Activated CD4-positive, alpha-beta T cell treated with anti-CD3 and anti-CD28 coated beads for 36 hours (primary cell): Measurements from ENCODE around the gene TENM3. TPM values are rescaled to one million over a fixed set of nuclear protein-coding genes. Genes with fewer than 3 reads are reported as not detected.
"Not testable (repeated sequence)": the region's sequence is repeated elsewhere in the genome, so short reads cannot be mapped to it uniquely, and the experiment has no call there.

Experiments
- ATAC-seq: fragments of 200-7000 bp; cut with Tn5 transposase; one replicate; pipeline ENCODE4 v1.10.0; 2021; ENCODE audit warnings: mild to moderate bottlenecking, moderate library complexity
- CTCF ChIA-PET: fragments of 350-600 bp; sonication (Branson Sonifier 250); formaldehyde crosslinking; loops from one replicate; lab custom pipeline; 2021; ENCODE audit warnings: antibody characterized with exemption; lab: Charles Lee
- POLR2A ChIA-PET: fragments of 350-600 bp; sonication (Branson Sonifier 250); formaldehyde crosslinking; loops from one replicate; lab custom pipeline; 2021; ENCODE audit warnings: antibody characterized with exemption, inconsistent platforms; lab: Charles Lee
- DNase-seq: peaks from one replicate; pipeline ENCODE4 v3.0.0-alpha.2; 2020
- H3K27ac Mint-ChIP-seq: one replicate; pipeline ENCODE4 v1.8.0; 2021; ENCODE audit warnings: mixed read lengths
- H3K27me3 Mint-ChIP-seq: one replicate; pipeline ENCODE4 v1.8.0; 2021; ENCODE audit warnings: mixed read lengths
- H3K36me3 Mint-ChIP-seq: one replicate; pipeline ENCODE4 v1.8.0; 2021; ENCODE audit warnings: low read depth, mixed read lengths
- H3K4me1 Mint-ChIP-seq: one replicate; pipeline ENCODE4 v1.8.0; 2021; ENCODE audit warnings: mixed read lengths
- H3K4me3 Mint-ChIP-seq: one replicate; pipeline ENCODE4 v1.8.0; 2021; ENCODE audit warnings: mild to moderate bottlenecking, moderate library complexity, mixed read lengths
- H3K9me3 Mint-ChIP-seq: one replicate; pipeline ENCODE4 v1.8.0; 2021; ENCODE audit warnings: low read depth, mixed read lengths
- intact Hi-C, 2 experiments: fragments of 100-400 bp; cut with DNase I in 1 of 2; cut with micrococcal nuclease in 1 of 2; formaldehyde crosslinking; loops; one replicate each; pipeline versions ENCODE4 v1.14.2 to v1.15.1; 2022 to 2024; cut with DNase I, micrococcal nuclease
- total RNA-seq, 2 experiments: library from RNA; stranded (reverse); gene quantifications; one replicate each; pipeline ENCODE4 v1.2.3, GENCODE V29; 2021

TENM3 gene
- total RNA-seq, result not detected

DNA sequence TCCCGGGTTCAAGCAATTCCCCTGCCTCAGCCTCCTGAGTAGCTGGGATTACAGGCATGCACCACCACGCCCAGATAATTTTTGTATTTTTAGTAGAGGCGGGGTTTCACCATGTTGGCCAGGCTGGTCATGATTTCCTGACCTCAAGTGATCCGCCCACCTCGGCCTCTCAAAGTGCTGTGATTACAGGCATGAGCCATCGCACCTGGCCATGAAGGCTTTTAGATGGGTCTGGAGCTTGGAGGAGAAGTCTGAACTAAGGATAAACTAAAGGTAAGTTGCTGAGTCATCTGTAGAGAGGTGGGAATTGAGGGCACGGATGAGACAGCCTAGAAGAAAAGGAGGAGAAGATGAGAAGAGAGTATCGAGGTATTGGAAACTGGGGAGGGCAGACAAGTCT is at the start of gene TENM3:
TENM3 (plus strand) TSS at position 199 of the 400 bp plus-strand sequence. CDS start 80,619 bp downstream, outside the sequence.
- POLR2A ChIA-PET, H3K4me1 Mint-ChIP-seq, H3K9me3 Mint-ChIP-seq, ATAC-seq, intact Hi-C loops, H3K4me3 Mint-ChIP-seq, DNase-seq, H3K36me3 Mint-ChIP-seq, H3K27ac Mint-ChIP-seq, H3K27me3 Mint-ChIP-seq, CTCF ChIA-PET: not testable (repeated sequence)

DNA sequence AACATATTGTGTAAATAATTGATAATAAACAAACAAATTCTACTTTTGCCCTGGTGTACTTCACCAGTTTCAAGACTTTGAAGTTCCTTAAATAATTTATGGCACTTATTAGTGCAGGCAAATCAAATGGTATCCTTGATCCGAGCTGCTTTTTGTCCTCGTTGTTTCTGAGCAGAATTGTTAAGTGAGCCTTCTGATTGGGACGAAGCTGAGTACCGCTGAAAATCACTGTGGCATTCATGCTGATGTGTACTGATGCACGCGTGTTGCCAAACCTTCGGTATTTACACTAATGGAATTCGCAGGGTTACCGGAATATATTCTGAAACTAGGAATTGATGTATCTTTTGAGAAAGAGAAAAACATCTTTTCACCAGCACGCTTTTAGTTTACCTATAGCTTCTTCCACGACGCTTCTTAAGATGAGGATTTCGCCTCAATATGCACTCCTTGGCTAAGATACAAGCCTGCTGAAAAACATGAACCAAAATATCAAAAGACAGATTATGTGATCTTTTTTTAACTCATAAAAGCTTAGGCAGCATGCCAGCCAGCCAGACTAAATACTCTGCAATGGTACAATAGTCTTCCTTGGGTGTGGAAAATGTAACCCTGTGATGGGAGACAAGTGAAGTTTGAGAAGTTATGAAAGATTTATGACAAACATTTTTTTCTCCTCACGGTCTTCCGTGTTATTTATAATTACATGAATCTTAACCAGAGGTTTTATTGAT is 48.9 kb upstream of the TENM3 start:
- H3K4me3 Mint-ChIP-seq, result no peak overlapping the region
- H3K9me3 Mint-ChIP-seq, result no peaks in the 10 kb centered on the region
- DNase-seq (no peak), ATAC-seq (no peak)
- POLR2A ChIA-PET, result no interaction called here
- intact Hi-C loops, result no loop called here
- CTCF ChIA-PET, result no interaction called here
- H3K36me3 Mint-ChIP-seq, result no peaks in the 10 kb centered on the region
- H3K4me1 Mint-ChIP-seq, result no peaks in the 10 kb centered on the region
- no peaks in the 10 kb centered on the region for H3K27me3 Mint-ChIP-seq
- H3K27ac Mint-ChIP-seq, result no peak overlapping the region

DNA sequence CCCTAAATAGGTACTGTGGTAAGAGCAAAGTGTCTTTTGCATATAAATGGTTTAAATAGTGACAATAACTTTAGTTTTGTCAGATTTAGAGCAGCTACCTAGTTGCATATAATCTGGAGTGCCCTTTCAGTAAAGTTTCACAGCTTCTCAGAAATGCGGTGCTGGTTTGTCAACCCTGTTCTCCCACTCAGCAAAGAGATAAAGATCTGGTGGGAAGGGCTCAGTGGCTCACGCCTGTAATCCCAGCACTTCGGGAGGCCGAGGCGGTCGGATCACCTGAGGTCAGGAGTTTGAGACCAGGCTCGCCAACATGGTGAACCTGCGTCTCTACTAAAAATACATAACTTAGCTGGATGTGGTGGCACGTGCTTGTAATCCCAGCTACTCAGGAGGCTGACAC is 45.6 kb upstream of the TENM3 start:
- POLR2A ChIA-PET, result no interaction called here
- intact Hi-C loops, result no loop called here

DNA sequence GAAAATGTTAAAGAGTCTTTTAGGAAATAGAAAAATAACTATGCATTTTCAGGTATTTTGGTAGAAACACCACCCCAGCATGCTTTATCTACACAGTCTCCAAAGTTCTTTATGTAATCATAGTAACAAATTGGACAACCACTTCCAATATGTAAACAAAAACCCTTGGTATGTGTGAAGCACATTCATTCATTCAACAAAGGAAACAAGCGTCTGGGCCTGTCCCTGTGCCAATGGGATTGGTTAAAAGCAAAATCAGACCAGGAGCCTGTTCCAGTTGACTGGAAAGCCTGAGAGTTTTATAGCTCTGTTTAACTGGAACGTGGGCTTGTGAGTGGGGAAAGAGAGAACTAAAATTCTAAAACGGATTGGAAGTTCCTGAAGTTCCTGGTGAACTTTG is 41.3 kb upstream of the TENM3 start:
- H3K27ac Mint-ChIP-seq, result no peak overlapping the region

More for the DNA sequence above, 45.6 kb upstream of the TENM3 start:
- Mint-ChIP-seq H3K27me3 (no peaks in the 10 kb centered on the region), H3K36me3 (no peaks in the 10 kb centered on the region), H3K4me1 (no peaks in the 10 kb centered on the region), H3K9me3 (no peaks in the 10 kb centered on the region), H3K27ac (no peak overlapping the region), H3K4me3 (no peak overlapping the region)
- CTCF ChIA-PET, result no interaction called here
- ATAC-seq (no peak), DNase-seq (no peak)

DNA sequence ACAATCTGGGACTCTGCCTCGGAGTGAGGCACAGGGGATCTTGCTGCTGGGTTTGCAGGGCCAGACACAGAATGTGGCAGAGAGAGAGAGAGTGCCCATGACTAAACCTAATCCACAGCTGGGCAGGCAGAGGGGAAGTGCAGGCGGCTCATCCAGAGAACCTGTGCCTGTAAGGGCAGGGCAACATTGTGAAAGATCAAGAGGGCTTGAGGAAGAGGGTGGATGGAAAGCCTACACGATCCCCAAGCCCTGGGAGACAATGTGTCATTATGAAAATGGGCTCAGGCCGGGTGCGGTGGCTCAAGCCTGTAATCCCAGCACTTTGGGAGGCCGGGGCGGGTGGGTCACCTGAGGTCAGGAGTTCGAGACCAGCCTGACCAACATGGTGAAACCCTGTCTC is 40.6 kb upstream of the TENM3 start:
- no peak for DNase-seq
- Mint-ChIP-seq H3K9me3 (no peaks in the 10 kb centered on the region), H3K27me3 (no peaks in the 10 kb centered on the region), H3K4me3 (no peak overlapping the region), H3K4me1 (no peaks in the 10 kb centered on the region), H3K27ac (no peak overlapping the region), H3K36me3 (no peaks in the 10 kb centered on the region)
- POLR2A ChIA-PET, result no interaction called here
- CTCF ChIA-PET, result no interaction called here
- no peak for ATAC-seq
- intact Hi-C loops, result no loop called here

More for the DNA sequence above, 41.3 kb upstream of the TENM3 start:
- ChIA-PET CTCF (no interaction called here), POLR2A (no interaction called here)
- no peak for ATAC-seq
- no peak for DNase-seq
- no peaks in the 10 kb centered on the region for H3K9me3 Mint-ChIP-seq
- H3K4me1 Mint-ChIP-seq, result no peaks in the 10 kb centered on the region
- H3K36me3 Mint-ChIP-seq, result no peaks in the 10 kb centered on the region
- H3K4me3 Mint-ChIP-seq, result no peak overlapping the region
- H3K27me3 Mint-ChIP-seq, result no peaks in the 10 kb centered on the region
- intact Hi-C loops, result no loop called here

DNA sequence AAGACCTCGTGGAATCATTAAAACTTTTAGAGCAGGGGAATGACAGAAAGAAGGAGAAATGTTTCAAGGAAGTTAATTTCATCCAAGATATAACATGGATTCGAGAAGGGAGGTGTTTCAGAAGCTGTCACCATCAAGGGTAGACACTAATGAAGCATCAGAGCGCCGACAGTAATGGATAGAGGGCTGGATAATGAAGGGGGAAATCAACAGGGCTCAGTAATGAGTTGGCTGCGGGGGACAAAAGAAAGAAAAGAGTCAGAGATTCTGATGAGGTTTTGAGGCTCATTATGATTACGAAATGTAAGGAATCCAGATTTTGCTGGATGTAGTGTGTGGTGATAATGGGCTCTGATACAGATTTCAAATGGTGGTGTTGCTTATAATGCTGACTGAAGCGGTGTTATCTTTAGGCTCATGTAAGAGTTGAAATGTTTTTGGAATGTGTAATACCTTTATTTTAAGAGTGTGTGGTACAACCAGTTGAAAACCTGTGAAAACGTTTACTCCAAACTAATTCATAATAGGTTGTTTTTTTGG is 39.3 kb upstream of the TENM3 start:
- no peaks in the 10 kb centered on the region for H3K9me3 Mint-ChIP-seq
- no peak for ATAC-seq

DNA sequence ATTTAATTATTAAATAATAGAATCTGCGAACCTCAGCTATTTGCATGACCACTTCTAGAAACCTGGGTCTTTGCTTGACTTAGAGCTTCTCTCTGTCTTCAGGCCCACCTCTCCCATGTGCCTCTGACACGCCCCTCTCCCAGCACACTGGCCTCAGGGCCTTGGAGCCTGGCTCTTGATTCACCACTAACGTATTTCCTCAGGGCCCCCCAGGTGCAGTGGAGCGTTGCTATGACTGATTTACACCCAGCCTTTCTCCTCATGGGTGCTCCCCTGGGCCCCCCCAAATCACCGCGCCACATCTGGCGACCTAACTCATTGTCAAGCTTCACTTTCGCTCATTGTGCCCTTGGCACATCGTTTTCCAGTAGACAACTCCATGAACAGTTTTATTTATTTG is 37.9 kb upstream of the TENM3 start:
- no peak overlapping the region for H3K27ac Mint-ChIP-seq
- no peak for ATAC-seq
- DNase-seq, result no peak
- H3K4me3 Mint-ChIP-seq, result no peak overlapping the region
- CTCF ChIA-PET, result no interaction called here
- no peaks in the 10 kb centered on the region for H3K4me1 Mint-ChIP-seq
- H3K36me3 Mint-ChIP-seq, result no peaks in the 10 kb centered on the region
- H3K9me3 Mint-ChIP-seq, result no peaks in the 10 kb centered on the region
- intact Hi-C loops, result no loop called here
- H3K27me3 Mint-ChIP-seq, result no peaks in the 10 kb centered on the region
- POLR2A ChIA-PET, result no interaction called here

More for the DNA sequence above, 39.3 kb upstream of the TENM3 start:
- Mint-ChIP-seq H3K4me1 (no peaks in the 10 kb centered on the region), H3K27ac (no peak overlapping the region), H3K4me3 (no peak overlapping the region), H3K27me3 (no peaks in the 10 kb centered on the region), H3K36me3 (no peaks in the 10 kb centered on the region)
- no peak for DNase-seq
- intact Hi-C loops, result no loop called here
- ChIA-PET POLR2A (no interaction called here), CTCF (no interaction called here)

DNA sequence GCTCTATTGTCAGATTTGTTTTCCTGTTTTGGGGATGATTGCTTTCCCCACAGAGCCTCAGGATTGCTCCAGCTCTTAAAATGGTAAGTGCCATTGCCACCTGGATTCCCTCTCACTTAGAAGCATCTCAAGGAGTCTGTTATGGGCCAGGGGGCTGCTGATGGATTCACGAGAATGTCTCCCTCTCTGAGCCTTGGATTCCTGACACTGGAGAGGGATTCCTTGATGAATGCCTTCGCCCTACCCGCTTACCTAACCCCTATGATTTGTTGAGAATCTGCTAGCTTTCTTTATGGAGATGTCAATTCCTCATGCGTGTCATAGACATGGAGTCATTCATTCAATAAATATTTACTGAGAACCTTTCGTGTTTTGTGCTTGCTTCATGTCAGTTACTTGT is 36.9 kb upstream of the TENM3 start:
- intact Hi-C loops, result no loop called here
- Mint-ChIP-seq H3K27me3 (no peaks in the 10 kb centered on the region), H3K36me3 (no peaks in the 10 kb centered on the region), H3K4me1 (no peaks in the 10 kb centered on the region), H3K27ac (no peak overlapping the region), H3K4me3 (no peak overlapping the region), H3K9me3 (no peaks in the 10 kb centered on the region)
- CTCF ChIA-PET, result no interaction called here
- DNase-seq (no peak), ATAC-seq (no peak)
- POLR2A ChIA-PET, result no interaction called here

DNA sequence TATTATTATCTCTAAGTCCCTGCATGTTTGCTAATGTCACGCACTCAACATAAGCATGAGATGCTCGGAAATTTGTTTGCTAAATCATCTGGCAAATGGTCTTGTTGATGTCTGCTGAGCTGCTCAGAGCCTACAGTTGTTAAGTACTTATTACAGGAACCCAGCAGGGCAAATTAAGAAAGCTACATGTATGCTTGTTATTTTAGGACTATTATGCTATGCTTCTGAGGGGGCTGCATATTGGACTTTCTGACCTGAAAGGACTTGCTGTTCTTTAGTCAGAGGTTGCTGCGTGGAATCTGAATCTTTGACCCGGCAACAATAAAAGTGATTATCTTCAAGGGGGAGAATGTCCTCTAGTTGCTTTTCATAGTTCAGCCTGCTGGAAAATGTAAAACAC is 36.3 kb upstream of the TENM3 start:
- DNase-seq, result no peak
- Mint-ChIP-seq H3K27ac (no peak overlapping the region), H3K27me3 (no peaks in the 10 kb centered on the region), H3K9me3 (no peaks in the 10 kb centered on the region), H3K4me1 (no peaks in the 10 kb centered on the region), H3K36me3 (no peaks in the 10 kb centered on the region), H3K4me3 (no peak overlapping the region)
- intact Hi-C loops, result no loop called here
- no peak for ATAC-seq
- POLR2A ChIA-PET, result no interaction called here
- CTCF ChIA-PET, result no interaction called here

DNA sequence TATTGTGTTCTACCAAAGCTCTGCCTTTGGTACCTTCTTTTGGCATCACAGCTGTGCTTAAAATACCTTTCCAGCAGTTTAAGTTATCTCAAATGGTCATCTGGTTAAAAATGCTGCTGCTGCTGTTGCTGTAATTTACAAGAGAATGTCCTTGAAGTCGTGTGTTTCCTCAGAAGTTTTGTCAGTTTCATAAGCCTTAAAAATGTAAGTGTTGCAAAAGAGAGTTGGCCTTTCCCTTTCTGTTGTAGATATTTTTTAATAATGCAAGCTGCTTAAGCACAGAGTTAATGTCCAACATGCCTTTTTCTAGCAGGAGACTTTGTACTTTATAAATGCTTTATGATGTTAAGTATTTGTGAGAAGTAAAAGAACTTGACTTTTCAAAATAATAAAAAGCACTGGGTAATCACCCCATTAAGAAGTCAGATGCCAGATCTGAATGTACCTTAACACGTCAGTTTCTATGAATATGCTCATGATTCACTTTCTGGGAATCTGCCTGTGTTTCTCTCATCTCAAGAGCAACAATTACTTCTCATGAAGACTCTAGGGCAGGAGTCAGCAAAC is 35.3 kb upstream of the TENM3 start:
- ChIA-PET CTCF (no interaction called here), POLR2A (no interaction called here)
- Mint-ChIP-seq H3K27me3 (no peaks in the 10 kb centered on the region), H3K4me3 (no peak overlapping the region), H3K36me3 (no peaks in the 10 kb centered on the region), H3K27ac (no peak overlapping the region), H3K9me3 (no peaks in the 10 kb centered on the region), H3K4me1 (no peaks in the 10 kb centered on the region)
- ATAC-seq (no peak), DNase-seq (no peak)
- intact Hi-C loops, result no loop called here

DNA sequence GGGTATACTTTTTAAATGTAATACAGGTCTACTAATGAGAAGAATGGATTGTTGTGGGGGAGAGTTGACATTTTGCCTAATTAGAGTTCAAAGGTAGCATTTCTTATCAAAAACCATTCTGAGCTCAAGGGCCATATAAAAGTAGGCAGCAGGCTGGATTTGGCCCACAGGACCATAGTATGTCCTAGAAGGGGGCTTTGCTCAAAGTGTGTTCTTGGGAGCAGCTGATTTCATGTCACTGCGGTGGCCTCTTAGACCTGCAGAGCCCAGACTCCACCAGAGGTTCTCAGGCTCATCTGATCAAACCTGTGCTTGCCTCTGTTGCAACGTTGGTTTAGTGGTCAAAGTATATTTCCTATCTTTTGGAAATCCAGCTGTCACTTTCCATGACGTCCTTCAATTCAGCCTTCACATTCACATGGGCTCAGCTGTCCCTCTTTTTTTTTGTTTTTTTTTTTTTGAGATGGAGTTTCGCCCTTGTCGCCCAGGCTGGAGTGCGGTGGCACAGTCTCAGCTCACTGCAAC is 34.6 kb upstream of the TENM3 start:
- Mint-ChIP-seq H3K4me3 (no peak overlapping the region), H3K4me1 (no peaks in the 10 kb centered on the region), H3K9me3 (no peaks in the 10 kb centered on the region), H3K27ac (no peak overlapping the region), H3K36me3 (no peaks in the 10 kb centered on the region), H3K27me3 (no peaks in the 10 kb centered on the region)
- DNase-seq (no peak), ATAC-seq (no peak)
- intact Hi-C loops, result no loop called here
- ChIA-PET POLR2A (no interaction called here), CTCF (no interaction called here)

DNA sequence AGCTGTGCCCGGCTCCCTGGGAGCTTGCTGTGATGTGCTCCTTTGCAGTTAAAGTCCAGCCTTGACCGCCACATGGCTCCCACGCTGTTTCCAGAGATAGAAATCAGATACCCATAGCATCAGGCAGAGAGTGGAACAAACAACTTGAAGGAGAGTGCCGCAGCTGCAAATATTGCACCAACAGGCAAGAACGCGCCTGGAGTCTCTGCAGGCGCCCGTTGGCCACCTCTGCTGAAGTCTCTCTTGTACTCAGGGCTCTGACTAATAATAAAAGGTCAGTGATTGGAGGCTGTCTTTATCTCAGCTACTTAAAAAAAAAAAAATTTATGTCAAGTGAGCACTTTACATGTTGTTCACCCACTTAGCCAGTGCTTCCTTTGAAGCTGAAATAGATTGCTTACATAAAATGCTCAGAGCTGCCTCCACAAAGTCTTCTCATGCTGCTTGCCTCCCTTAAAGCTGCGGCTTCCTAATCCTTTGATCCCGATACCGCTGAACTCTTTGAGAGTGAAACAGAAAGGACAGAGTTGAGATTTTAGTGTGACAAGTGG is 30.9 kb upstream of the TENM3 start:
- CTCF ChIA-PET, result no interaction called here
- no peaks in the 10 kb centered on the region for H3K36me3 Mint-ChIP-seq
- H3K27me3 Mint-ChIP-seq, result no peaks in the 10 kb centered on the region
- POLR2A ChIA-PET, result no interaction called here
- intact Hi-C loops, result no loop called here
- H3K27ac Mint-ChIP-seq, result no peak overlapping the region
- ATAC-seq (no peak), DNase-seq (no peak)
- H3K4me3 Mint-ChIP-seq, result no peak overlapping the region
- no peaks in the 10 kb centered on the region for H3K9me3 Mint-ChIP-seq
- no peaks in the 10 kb centered on the region for H3K4me1 Mint-ChIP-seq
